ENCODE measurements around the gene NTM.

GRCh38 chr11:131923309-131923708 lies 552.9 kb downstream of the NTM start:
- TF ChIP-seq CTCF (IDR thresholded peaks at IDR 0.05): no peak
- TF ChIP-seq POLR2AphosphoS5 (IDR thresholded peaks at IDR 0.05): no peak

Measured in breast epithelium (tissue), 3 donors.